DMS153 treated with DMSO at 0.1 percent for 48 hours (cell line): ENCODE measurements around the gene ETS1.
"Not testable (repeated sequence)": the region's sequence is repeated elsewhere in the genome, so short reads cannot be mapped to it uniquely, and the experiment has no call there.

Experiments used
- DNase-seq: peaks from one replicate; lab custom pipeline; 2025; ENCODE audit not compliant: unreplicated experiment; lab: John Stamatoyannopoulos, UW

ETS1 gene

DNA sequence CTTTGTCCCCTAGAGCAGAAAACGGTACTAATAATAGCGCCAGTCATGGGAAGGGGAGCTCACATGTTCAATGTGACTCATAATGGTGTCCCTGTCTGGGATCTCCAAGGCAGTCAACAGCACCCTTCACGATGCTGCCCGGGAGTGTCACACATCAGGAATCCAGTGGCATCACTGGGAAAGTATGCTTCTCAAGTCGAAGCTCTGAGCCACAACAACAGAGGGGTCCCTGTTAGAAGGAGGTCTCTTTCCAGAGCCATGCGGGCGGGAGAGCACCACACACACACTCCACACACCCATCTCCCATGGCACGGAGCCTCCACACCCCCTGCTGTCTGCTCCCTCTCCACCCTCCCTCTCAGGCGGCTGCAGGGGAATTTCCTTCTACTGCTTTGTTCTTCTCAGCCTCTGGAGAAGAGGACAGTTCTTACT lies 119.7 kb downstream of the ETS1 start:
- DNase-seq, result no peak

DNA sequence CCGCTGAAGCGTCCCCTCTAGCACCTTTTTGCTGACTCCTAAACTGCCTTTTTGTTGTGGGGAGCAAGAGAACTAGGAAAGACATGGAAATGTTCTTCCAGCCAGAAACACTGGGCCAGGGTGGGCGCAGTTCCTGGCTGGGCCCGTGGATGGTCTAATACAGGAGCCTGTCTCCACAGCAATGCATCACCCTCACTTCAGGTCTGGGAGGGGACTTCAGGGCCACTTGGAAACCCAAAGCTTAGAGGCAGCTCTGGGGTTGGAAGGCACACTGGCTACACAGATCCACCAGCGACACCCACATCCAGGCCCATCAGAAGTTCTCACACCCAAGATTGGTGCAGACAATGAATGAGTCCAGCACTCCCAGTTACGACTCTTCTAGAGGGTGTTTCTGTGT lies 120.3 kb downstream of the ETS1 start:
- no peak for DNase-seq

DNA sequence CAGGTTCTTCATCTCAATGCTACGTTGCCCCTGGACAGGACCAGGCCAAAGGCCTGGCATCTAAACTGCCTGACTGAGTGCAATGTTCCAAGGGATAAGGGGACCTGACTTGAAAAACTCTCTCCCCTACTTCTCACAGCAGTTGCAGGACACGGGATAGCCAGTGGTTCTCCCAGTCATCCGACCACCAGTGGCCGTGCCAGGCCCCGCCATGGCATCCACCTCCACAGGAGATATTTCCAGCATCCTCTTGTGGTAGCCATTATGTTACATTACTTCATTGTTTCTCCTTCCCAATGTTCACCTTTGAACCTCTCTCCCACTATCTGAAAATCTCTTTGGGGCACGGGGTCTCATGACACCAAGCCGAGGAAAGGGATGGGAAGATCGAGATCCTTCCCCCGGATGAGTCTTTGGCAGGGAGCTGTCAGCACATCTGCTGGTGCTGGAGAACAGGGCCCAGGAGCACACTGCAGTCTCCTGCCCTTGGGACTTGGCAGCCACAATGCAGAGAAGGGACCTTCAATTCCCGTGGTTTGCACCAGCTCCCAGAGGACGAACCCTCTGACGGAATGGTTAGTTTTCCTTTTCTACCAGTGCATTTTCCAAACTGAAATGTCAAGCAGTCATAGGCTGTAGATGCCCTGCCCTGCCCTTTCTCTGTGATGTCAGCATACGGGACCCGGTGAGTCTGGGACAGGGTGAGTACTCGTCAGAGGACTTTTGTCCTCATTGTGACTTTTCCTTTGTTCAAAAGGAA lies 121.2 kb downstream of the ETS1 start:
- DNase-seq, result no peak

DNA sequence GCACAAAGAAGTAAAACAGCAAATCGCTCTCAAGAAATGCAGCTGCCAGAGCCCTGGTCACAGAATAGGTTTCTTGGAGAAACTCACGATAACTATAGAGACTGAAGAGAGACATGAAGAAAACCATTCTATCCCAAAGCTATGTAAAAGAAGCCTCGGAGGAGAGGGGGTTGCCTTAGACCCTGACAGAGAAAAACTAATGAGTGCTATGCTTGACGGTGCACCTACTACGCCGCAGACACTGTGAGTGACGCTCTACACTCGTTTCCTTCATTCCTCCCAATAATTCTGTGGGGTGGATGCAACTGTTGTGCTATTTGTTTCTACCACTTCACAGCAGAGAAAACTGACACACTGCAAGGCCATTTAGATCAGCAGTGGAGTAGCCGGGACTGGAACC lies 121.8 kb downstream of the ETS1 start:
- no peak for DNase-seq

DNA sequence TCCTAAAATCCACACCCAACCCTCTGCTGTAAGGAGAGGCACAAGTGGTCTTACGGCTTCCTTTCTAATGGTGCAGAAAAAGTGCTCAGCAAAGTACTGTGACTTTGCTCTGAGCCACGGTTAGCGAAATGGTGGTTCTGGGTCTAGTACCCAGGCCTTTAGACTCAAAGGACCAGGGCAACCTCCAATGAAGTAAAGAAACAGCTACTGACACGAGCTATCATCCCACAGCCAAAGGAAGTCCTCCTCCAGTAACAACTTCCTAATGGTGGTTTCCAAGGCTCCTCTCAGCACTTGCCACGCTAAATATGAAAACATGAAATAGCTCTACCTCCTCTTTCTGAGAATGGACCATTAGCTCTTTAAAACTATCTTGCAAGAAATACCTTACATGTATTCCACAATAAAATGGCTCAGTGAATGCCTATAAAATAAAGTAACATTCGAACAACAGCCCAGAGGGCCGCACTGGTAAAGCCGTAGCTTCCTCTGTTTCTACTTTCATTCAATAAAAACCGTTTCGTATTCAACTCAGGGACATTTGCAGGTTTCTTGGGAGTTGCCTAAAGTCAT lies 122.4 kb downstream of the ETS1 start:
- no peak for DNase-seq

DNA sequence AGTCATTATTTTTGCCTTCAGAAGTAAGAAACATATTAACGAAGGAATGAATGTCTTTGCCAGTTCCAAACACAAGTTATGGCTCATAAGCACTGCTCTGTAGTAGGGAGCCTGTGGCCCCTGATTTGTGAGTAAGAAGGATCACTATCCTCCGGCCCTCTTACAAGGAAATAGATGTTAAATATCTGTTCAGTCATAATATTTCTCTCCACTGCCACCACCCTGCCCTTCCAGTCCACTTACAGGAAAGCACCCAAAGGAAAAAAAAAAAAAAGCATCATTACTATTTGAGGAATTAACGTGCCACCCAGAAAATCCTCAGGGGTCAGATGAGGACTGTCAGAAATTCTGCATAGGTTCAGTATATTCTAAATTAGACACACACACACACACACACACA lies 123.4 kb downstream of the ETS1 start:
- DNase-seq, result no peak

DNA sequence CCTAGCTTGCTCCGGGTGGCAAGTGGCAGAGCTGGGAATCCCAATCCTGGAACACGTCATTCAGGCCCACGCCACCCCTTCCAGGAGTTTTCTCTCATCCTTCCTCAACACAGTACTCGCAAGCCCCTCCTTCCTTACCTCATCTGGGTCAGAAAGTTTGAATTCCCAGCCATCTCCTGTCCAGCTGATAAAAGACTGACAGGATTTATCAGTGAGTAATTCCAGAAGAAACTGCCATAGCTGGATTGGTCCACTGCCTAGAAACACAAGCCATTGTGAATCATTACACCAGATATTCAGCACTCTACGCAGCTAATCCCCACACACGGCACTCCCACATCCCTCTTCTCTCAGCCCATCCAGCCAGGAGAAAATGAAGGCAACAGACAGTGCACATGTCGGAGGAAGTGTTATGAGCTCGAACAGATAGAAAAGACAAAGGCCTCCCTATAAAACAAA lies 124.0 kb downstream of the ETS1 start:
- no peak for DNase-seq

DNA sequence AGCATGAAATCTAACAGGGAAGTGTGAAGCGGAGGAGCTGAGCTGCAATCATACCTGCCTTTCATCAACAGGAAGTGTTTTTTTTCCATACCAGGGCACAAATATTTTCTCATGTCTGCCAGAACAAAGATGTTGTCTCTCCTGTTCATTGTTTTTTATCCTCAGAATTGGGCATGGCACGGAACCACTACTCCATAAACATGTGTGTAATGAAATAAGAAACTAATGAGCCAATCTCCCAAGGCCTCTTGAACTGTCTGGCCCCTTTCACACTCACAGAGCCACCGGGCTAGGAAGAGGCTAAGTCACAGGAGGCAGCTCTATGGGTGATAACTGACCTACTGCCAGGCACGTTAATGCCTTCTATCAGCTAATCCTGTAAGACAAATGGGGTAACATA lies 124.4 kb downstream of the ETS1 start:
- no peak for DNase-seq

DNA sequence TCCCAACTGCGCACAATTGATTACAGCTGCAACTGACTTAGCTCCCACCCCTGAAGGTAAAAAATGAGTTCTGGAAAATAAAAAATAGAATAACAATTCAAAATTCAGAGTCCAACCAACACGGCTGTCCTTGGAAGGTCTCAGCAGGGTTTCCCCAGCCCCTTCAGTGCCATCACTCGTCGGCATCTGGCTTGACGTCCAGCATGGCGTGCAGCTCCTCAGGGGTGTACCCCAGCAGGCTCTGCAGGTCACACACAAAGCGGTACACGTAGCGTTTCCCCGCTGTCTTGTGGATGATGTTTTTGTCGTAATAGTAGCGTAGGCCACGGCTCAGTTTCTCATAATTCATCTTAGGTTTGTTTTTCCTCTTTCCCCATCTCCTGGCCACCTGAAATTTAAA lies 125.2 kb downstream of the ETS1 start:
- no peak for DNase-seq

DNA sequence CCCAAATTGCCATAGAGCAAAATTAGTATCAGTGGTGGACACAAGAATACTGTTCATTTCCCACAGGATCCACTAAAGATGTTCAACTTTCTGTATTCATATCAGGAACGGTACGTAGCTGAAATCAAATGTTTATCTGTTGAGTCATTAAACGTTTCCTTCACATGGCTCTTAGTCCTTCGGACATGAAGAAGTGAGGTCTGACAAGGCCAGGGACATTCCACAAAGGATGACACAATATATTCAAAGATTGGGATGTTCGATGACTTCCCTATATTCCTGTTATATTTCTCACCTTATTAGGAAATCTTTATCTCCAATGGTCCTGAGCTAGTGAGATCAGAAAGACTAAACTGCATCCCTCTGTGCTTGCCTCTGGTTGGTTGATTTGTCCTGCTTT lies 129.0 kb downstream of the ETS1 start:
- no peak for DNase-seq

DNA sequence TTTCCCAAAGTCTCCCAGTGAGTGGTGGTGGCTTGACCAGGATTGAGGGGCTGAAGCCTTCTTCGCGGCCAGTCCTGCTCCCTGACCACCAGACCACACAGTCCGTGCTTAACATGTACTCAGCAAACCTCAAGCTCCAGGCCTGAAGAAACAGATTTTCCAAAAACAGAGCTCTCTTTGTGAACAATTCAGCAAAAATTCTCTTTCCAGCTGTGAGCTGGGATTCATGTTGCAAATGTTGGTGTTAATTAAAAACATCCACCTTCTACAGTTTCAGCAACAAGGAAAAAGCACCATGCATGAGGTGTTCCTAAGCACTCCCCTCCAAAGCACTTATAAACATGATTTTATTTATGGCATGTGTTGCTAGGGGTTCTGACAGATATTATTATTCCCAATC lies 129.5 kb downstream of the ETS1 start:
- DNase-seq, result no peak

DNA sequence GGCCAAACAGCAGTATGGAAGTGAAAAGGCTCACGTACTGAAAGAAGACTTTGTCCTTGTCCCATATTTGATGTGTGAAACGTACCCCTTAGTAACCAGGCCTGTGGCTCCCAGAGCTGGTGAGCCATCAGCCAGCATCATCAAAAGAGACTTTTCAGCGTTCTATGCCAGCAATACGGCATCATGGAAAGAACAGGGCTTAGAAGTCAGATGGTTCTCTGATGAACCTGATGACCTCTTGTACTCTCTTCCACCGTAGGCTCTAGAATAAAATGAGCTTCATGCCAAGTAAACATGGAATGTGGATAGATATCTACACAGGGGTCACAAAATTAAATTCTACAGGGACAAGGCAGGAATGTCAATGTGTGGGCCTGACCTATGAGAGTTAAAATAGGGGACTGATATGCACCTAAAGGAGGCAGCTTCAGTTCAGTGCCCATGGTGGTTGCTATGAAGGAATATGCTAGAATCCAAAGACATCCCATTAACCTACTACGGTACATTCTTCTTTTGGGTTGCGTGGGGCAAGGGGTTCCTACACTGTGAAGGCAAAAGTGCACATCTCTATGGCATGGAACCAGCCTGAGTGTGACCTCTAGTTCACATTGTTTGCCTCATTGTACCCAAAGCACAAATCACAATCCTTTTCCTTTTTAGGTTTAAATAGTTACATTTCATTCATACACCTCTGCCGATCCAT lies 130.6 kb downstream of the ETS1 start:
- DNase-seq, result no peak

DNA sequence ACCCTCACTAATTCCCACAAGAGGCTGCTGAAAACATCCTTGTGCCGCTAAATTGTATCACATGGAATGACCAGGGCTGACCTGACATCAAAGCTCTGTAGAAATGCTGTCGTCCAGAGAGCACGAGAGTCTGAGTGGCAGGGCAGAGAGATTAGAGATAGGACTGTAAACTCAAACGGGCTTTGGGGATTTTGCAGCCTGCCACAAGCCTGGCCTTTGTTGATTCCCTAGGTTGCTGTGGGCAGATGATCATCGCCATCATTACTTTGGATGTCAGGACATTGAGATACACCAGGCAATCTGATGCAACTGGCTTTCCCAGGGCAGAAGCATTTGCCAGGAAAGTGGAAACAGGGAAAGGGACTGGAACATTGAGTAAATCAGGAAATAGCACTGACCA lies 131.6 kb downstream of the ETS1 start:
- DNase-seq, result no peak

DNA sequence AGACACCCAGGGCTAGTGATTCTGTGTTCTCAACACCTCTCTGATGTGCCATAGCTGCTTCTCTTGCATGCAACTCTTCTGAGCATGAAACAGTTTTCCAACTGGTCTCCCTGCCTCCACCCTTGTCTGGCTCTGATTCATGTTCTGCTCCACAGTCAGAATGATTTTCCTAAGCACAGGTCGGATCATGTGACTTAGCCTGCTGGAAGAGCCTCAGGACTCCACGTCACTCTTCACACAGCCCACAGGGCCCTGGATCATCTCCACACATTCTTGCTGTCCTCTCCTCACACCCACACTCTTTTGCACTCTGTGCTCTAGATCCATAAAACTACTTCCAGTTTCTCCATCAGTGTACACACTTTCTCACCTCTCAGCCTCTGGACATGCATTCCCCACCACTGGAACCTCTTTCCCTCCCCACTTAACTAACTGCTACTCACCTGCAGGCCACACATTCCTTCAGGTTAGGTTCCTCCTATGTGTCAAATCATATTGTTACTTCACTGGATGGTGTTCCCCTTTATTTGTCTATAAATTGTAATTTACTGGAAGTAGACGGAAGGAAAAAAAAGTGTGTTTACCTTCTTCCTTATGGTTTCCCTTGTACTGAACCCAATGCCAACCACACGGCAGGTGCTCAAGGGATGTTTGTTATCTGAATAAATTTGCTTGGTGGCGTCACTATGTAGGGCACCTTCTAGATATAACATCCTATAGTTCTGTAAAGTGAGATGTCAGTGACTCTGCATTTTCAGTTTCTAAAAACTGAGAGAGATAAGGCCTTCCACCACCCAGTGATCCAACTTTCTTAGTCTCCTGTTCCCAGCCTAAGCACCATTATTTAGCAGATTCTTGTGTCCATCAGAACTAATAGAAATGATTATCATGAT lies 133.7 kb downstream of the ETS1 start:
- peak; percentile 27 for DNase-seq

DNA sequence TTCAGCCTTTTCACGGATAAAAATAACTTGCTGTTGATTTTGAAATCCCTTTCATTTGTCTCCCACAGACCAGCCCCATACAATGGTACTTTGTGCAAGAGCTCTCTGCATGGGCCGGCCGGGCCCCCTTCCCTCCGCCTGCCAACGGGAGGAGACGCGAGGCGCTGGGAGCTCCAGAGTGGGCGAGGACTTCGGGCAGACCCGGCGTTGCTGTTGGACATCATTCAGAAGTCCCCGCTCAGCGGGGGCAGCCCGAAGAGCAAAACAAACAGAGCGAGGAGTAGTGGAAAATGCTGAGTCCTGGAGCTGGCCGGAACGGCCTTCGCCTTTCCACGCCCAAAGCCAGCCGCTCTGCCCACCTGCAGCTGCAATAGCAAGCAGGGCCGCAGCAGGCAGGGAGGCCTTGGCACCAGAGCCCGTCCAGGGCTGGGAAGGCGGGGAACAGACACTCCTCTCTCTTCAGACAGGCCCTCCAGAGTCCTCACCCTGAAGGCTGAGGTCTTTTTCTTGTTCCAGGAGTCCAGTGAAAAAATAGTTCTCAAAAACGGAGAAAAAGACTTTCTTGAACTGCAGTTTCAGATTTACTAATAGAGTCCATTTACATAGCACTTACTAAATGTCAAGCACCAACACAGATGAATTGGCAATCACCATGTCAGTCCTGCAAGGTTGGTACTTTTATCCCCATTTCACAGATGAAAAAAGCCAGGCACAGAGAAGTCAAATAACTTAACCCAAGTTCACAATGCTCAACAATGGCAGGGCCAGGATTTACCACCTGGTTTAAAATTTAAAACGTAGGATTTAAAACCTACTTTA lies 135.5 kb downstream of the ETS1 start:
- DNase-seq, result peak; percentile 98

DNA sequence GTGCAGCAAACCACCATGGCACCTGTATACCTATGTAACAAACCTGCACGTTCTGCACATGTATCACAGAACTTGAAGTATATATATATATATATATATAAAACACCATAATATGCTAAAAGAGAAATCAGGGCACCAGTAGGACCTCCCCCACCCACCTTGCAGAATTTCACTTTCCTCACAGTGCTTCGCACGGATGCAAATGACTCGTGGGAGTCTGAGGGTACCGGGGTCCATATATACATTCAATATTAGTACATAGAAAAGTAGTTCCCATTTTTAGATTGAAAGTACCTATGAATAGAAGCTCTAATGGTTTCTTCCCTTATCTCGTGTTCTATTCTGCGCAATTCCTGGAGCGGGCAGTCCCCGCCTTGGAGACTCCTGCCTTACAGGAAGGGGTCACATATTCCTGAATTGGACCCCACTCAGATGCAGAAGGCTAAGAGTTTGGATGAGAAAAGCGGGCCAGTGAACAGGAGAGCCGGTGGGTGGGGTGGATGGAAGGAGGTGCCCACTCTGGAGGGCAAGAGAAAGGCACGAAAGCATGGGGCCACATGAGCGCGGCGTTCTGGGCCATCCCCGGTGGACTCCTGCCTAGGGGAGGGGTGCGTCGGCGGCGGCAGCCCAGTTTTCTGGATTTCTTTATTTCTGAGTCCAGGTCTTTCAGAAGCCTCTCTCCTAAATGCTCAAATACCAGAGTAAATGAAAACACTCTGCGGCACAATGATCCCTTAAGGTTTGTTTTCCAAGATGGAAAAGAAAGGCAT lies 136.3 kb downstream of the ETS1 start:
- no peak for DNase-seq

DNA sequence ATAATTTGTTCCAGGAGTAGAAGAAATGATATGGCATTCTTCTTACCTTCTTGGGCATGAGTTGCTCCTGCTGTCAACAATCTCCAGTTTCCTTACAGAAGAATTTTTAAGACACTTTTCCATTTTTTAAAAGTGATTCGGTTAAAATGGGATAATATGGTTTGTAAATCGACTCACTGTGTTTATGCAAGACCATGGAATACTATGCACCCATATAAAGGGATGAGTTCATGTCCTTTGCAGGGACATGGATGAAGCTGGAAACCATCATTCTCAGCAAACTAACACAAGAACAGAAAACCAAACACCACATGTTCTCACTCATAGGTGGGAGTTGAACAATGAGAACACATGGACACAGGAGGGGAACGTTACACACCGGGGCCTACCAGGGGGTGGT lies 136.9 kb downstream of the ETS1 start:
- DNase-seq, result not testable (repeated sequence)

DNA sequence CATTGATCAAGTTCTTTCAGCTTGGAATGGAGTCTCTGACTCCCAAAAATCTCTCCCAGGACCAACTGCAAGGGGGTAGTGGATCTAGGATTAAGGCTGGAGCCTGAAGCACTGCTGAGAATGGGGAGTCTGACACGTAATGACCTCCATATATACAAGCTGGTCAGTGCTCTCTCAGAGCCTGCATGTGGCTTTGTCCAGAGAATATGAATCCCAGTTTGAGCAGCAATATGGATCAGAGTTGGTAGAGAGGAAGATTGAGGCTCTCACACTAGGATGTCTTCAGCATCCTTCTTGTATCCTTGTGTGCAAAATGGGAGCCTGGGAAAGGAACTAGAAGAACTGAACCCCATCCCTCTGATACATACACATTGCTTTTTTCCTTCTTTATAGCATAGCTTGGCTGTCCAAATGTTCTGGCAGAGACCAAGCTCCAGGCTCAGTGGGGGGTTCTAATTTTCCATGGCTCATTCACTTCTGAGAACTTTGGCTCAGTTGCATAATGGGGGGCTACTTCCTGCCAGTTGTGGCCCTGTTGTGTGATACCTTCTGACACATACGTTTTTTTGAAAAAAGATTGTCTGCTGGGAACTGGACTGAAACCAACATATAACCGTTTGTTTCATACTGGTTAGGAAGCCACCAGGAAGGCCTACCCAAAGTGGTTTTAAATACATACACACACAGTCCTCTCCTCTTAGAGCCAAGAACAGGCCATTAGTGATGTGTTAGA lies 138.2 kb downstream of the ETS1 start:
- DNase-seq, result no peak
